ENCODE results near the gene TMPRSS11D.

Gene TMPRSS11D

DNA sequence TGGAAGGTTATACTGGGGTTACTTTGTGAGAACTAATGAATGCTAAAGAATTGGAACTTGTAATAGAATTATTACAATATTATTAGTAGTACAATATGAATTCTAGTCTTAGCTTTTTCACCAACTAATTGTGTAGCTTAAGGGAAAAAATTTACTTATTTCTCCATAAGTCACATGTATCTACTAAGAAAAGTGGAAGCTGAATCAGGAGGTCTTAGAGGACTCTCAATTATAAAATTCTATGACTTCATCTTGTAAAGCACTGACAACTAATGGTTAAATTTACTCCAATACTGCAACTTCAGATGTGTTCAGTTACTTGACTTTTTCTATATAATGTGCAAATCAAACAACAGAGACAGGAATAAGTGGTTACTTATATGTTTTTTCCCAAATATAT, 899 bp upstream of the TMPRSS11D start:
- DNase-seq = no peak

DNA sequence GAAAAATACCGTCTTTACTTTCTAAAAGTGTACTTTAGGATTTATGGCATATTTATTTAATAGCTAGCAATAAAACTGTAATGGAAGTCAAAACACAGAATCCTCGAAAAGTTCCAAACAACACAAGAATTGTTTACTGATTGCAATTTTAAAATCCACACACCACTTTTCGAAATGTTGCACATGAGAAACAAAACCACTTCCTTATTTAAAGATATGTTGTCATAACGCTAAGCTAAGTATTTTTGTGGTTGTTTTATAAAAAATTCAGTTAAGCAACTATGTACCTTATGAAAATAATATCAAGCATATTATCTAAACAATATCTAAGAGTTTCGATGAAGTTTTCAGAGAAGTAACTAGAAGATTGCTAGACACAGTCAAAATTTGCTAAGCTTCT, 344 bp downstream of the TMPRSS11D start:
- no peak for DNase-seq

DNA sequence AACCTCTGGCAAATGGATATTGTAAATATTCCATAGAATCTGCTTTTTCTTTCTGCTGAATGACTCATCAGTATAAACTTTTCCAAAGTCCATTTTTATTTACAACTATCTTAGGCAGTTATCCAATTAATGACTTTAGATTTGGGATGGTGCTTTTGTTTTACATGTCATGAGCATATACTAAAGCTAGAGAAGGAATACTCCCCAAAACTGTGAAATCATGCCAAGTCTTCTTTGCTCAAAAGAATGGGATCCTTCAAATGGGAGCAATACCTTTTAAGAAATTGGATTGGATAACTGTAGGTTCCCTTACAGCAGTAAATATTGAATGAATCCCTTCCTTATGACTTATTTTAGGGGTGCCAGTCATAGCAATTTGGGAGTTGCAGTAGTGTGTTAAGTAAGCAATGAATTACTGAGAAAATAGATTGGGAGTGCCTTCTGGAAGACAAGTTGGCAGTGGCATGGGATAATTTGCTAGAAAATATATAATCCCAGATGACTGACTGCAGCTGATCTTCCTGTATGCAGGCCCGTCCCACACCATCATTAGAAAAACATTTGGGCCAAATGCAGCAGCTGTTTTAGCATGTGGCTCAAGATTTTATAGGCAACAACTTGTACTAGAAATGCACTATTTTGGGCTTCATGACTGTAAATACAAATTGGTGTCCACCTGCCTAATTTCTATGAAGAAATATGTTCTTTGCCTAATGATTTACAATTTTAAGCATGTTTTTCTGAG, 2.8 kb downstream of the TMPRSS11D start:
- DNase-seq = no peak

DNA sequence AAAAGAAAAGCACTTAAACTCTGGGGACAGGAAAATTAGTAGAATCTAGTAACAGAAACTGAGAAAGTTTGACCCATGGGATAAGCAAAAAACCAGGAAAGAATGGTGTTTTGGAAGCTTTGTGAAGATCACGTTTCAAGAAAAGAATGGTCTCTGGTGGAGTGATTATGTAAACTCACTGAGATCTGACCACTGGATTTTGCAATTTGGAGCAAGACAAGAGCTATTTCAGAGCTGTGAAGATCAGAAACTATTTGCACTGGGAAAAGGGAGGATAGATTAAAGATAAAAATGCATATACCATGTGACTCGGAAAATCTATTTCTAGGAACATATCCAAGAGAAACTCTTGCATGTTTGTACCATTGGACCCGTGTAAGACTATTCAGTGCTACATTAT, 4.3 kb downstream of the TMPRSS11D start:
- no peak for DNase-seq

DNA sequence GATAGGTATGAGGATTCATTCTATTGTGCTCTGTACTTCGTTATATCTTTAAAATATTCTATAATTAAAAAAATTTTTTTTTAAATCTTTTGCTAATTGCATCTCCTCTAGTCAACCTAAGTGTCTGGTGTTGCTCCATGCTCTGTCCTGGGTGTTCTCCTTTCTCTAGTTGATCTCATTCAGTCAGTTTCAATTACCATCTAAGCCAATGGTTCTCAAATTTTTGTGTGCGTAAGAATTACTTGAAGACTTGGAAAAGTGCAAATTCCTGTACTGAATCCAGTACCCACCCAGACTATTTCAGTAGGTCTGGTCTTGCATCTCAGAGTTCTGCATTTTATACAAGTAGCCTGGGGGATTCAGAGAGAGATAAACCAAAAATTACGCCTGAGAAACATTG, 6.7 kb downstream of the TMPRSS11D start:
- no peak for DNase-seq

DNA sequence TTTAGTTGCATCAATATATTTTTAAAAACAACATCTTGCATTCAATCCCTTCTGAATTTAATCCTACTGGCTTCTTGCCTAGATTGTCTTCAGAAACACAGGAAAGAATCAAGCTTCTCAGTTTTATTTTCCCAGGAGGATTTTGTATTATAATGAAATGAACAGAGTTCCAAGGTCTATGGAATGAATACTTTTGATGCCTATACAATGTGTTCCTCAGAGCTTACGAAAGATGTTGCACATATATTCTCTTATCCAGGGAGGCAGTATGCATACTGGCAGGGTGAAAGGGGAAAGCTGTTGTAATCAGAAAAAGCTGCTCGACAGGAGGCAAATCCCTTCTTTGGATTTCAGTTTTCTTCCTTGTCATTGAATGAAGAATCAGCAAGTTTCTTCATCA, 8.8 kb downstream of the TMPRSS11D start:
- DNase-seq = no peak

DNA sequence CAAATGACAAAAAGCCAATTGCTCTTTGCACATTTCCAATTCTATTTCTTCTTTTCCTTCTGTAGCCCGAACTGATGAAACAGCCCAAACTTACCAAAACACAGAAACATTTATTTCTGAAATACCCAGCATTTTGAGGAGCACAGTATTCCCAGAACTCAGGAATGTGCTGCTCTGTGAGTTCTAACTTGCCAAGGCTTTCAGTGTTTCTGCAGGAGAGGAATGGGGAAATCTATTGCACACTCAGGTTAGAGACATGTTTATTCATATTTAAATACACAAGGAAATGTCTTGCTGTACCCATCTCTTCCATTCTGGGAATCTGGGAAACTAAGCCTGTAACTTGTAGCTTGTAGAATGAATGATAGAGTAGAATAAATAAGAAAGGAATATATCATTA, 10.7 kb downstream of the TMPRSS11D start:
- no peak for DNase-seq

DNA sequence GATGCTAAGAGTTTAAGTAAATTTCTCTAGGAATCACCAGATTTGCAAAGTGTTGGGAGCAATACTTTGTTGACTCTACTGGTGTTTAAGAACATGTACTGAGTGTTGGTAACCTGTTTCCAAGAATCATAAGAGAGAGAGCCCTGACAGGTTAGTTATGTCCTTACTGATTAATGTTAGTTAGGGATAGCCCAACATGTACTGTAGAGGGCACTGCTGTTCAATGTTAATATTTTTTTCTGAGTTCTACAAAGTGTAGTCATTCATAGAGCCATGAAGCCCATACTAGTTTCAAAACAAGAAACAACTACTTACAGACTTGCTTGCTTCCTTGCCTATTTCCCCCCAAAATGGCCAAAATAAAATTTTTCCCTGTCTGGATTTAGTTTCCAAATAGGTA, 11.9 kb downstream of the TMPRSS11D start:
- DNase-seq = no peak

DNA sequence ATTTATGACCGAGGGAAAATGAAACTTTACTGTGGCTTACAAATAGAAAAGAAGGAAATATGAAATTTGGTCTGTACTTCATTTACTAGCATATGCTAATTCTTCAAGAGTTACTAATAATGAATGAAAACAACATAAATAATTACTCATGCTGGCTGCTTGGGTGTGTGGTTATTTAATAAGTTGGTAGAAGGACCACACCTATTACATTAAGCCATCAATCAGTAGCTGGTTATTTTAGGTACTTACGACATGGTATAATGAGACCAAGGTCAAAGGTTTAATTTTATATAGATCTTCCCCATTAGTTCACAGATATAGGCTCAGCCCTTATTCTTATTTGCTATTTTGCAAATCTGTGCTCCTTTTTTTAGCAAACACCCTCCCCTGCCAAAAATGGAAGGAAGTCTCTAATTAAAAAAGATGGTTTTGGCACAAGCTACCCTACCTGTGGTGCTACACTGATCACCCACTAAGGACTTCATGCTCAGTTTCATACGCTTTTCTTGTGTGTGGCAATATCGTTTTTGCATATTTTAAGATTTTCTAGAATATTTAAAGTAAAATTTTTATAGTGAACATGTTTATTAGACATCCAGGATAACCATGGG, 14.1 kb downstream of the TMPRSS11D start:
- DNase-seq = no peak

DNA sequence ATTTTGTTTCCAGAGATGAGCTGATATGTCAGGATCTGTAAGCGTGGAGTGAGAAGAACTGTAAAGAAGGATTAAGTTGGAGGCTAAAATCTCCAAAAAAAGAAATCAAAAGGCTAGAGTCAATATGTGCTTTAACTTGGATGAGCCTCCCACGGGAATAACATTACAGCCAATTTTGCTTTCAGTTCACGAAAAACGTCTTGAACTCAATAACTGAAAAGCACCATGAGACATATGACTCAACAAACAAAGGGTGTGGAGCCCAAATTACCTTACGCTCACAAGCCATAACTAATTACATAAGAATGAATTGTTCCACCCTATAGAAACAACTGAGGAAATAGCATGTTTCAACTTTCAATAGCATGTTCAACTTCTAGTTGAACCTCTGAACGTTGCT, 22.3 kb downstream of the TMPRSS11D start:
- DNase-seq = no peak

DNA sequence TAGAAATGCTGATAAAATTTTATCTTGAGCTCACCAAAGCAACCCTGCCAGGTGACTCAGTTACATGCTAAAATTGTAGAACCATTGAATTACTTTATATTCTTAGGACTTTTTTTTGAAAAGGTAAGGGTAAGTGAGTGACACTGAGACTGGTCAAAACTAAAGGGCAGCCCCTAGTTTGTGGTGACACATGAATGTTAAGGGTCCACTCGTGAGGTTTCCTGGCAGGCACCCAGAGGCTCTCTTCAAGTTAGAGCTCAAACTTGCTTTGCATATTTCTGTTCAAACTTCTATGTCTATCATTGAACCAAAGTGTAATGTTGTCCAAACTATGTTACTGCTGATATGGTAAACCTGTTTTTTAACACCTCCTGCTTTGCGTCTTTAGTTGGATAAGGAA, 30.5 kb downstream of the TMPRSS11D start:
- no peak for DNase-seq

DNA sequence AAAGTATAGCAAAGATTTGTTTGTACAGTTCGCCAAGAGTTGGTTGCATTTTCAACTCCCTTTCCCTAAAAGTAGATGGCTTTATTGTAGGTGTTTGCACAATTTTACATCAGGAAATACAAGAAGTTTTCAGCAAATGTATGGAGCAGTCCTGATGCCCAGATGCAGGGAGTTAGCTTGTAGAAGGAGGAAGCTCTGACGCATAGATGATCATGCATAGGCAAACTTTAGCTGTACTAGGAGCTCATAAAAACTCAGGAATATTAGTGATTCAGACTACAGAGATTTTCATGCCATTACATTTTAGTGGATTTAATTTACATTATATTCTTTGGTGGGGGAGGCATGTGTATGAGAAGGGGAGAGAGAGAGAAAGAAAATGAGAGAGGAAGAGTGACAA, 62.9 kb downstream of the TMPRSS11D start:
- DNase-seq = no peak

DNA sequence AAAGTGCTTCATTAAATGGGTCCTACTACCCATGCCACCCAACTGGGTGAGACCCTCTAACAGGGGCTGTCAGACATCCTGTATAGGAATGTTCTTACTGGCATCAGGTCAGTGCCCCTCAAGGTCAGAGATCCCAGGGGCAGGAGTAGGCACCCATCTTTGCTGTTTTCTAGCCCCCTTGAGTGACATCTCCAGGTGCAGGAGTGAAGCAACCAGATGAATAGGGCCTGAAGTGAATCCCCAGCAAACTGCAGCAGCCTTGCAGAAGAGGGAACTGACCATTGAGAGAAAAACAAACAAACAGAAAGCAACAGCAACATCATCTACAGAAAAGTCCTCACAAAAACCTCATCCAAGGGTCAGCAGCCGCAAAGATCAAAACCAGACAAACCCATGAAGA, 73.8 kb downstream of the TMPRSS11D start:
- no peak for DNase-seq

DNA sequence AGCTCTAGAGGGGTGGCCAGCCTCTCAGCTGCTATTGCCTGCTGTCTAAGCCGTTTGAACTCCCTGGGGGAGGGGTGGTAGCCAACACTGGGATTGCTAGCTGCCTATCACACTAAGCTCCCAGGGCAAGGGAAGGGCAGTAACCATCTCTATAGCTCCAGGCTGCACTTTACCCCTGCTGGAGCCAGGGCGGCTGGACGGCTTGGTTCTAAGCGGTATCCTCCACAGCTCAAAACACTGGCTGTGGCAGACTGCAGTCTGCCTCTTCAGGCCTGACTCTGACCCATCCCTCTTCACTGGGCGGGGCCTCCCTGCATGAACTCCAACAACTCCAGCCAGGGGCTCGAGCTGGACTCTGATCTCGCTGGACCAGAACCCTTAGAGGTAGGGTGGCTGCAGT, 74.3 kb downstream of the TMPRSS11D start:
- no peak for DNase-seq

DNA sequence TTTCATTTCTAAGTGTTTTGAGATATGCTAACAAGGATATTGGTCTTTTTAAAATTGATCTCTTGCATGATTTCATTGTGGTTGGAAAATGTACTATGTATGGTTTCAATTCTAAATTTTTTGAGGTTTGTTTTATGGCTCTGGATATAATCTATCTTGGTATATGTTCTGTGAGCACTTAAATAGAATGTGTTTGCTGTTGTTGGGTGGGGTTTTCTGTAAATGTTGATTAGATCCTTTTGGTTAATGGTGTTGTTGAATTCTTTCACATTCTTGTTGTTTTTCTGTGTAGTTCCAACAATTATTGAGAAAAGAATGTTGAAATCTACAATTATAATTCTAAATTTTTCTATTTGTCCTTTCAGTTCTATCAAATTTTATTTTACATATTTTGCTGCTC, 87.0 kb downstream of the TMPRSS11D start:
- DNase-seq = no peak

DNA sequence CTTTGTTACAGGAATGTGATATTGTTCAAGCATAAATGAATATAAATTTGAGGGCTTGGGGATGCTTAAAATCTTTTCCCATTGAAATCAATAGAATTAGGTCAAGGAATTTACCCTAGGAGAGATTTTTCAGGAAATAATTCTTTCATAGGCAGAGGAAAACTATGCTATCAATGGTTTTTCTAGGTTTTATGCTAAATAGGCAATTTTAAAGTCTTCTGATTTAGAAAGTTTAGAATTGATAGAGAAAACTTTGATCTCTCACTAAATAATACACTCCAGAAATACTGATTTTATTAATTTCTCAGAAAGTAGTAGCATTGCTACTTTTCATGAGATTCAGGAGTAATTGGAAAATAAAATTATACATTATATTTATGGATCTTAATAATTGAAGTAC, 93.1 kb downstream of the TMPRSS11D start:
- no peak for DNase-seq

DNA sequence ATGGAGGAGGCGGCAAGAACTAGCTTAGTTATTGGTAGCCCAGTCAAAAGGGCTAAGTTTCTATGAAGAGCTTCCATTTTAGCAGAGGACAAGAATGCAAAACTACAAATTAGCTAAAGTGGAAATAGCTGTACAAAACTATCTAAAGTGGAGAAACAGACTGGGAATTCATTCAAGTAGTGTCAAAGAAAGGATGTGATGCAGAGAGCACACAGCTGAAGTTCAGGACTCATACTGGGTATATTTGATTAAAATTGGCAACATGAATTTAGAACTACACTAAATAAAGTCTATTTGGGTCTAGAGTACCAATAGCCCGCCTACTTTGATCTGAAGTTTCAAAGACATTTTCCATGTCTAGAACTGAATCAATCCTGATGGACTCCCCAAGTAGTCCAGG, 96.5 kb downstream of the TMPRSS11D start:
- no peak for DNase-seq

DNA sequence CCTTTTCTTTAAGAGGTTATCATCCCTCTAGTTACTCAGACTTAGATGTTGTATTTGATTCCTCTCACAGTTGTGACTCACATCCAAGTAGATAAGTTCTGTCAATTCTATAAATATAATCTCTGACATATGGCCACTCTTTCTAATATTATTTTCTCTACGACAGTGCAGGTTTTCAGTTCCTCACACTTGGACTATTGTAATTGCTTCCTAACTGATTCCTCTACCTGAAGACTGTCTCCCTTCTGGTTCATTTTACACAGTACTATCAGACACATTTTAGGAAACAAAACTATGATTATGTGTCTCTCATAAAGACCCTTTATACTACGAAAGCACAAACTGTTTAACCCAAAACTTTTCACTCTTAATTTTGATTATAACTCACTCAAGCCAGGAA, 98.3 kb downstream of the TMPRSS11D start:
- DNase-seq = no peak

DNA sequence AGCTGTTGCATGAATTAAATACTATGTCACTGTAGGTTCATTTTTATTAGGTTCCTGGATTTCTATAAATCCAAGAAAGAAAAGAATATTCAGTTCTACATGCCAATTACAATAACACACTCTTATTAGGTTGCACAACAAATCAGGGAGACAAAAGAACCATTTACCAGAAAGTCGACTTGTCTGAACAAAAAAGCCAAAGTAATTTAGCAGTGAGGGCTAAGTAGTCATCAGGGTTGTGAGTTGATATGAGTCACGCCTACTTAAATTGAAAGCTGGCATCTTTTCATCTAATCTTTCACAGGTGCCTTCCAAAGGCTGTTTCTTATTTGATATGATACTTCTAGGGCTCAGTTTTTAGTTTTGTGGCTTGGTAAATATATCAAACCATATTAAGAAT, 104.2 kb downstream of the TMPRSS11D start:
- no peak for DNase-seq

DNA sequence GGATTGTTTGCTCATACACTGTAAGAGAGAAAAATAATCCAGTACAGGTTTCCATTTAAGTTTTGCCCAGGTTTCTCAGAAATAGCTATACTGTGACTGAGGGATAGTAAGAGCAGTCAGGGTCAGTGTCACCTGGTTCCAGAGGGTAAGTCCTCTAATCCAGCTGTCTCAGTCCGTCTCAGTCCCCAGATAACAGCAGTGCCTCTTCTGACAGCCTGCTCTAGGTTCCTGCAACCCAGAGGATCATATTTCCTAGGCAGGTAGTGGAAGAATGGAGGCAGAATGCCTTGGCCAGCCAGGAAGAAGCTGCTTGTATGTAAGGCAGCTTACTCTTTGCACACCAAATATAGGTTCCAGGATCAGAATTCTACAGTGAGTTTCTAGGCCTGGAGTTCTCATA, 107.1 kb downstream of the TMPRSS11D start:
- no peak for DNase-seq
